Measurements from ENCODE around the gene DES. TPM values are rescaled to one million over a fixed set of nuclear protein-coding genes. Genes with fewer than 3 reads are reported as not detected.

Gene DES
- total RNA-seq, 1 experiment from 2014 or later, result not detected

DNA sequence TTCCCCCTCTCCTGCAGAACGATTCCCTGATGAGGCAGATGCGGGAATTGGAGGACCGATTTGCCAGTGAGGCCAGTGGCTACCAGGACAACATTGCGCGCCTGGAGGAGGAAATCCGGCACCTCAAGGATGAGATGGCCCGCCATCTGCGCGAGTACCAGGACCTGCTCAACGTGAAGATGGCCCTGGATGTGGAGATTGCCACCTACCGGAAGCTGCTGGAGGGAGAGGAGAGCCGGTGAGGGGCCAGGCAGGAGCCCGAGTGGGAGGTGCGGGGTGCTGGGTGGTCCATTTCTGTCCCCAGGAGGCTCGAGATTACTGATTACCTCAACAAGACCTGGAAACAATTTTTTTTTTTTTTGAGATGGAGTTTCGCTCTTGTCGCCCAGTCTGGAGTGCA lies 3.1 kb downstream of the DES start:
- CTCF ChIA-PET, result no interaction called here
- H3K27me3 Mint-ChIP-seq (ENCODE audit: unreplicated experiment), result peaks cover 40% of the 10 kb centered on the region
- no TSS peak for BruUV-seq (replicated peaks)

DNA sequence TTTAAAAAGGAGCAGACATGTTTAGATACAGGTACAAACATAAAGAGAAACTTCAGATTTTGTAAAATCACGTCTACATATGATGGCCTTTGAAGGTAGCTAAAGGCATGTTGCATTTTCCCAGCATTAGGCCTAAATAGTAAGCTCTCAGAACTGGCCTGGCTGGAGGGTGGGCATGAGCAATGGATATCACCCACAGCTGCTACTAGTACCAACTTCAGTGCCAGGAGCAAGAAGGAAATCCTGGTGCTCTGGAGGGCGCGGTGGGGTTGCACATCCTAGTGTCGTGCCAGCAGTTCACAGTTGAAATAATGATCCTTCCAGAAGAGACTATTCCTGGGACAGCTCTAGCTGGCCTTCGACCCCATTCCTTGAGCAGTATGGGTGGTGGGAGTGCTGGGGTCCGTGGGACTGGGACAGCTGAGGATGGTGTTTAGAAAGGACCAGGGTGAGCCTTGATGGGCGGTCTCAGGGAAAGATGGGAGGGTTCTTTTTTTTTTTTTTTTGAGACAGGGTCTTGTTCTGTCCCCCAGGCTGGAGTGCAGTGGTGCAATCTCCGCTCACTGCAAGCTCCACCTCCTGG lies 4.9 kb downstream of the DES start:
- no TSS peak for BruUV-seq (replicated peaks)
- no peaks in the 10 kb centered on the region for H3K9me3 Mint-ChIP-seq (ENCODE audit: low read depth, unreplicated experiment)
- CTCF ChIA-PET, result interaction anchor here (0.6 kb wide), 2 partner anchors 16 to 202 kb away, joined by 3 to 4 read pairs; no protein-coding TSS in a partner anchor
- H3K27me3 Mint-ChIP-seq (ENCODE audit: unreplicated experiment), result peaks cover 49% of the 10 kb centered on the region
- no peak overlapping the region for H3K4me3 Mint-ChIP-seq (ENCODE audit: low read depth, unreplicated experiment)
- H3K4me1 Mint-ChIP-seq (ENCODE audit: low read depth, unreplicated experiment), result no peaks in the 10 kb centered on the region
- intact Hi-C loops (cut with micrococcal nuclease; ENCODE audit: unreplicated experiment), result no loop called here
- DNase-seq, result no peak
- H3K36me3 Mint-ChIP-seq (ENCODE audit: insufficient read depth, unreplicated experiment), result no peaks in the 10 kb centered on the region
- H3K27ac Mint-ChIP-seq (ENCODE audit: unreplicated experiment), result no peak overlapping the region
- TF ChIP-seq, protein P1, sequence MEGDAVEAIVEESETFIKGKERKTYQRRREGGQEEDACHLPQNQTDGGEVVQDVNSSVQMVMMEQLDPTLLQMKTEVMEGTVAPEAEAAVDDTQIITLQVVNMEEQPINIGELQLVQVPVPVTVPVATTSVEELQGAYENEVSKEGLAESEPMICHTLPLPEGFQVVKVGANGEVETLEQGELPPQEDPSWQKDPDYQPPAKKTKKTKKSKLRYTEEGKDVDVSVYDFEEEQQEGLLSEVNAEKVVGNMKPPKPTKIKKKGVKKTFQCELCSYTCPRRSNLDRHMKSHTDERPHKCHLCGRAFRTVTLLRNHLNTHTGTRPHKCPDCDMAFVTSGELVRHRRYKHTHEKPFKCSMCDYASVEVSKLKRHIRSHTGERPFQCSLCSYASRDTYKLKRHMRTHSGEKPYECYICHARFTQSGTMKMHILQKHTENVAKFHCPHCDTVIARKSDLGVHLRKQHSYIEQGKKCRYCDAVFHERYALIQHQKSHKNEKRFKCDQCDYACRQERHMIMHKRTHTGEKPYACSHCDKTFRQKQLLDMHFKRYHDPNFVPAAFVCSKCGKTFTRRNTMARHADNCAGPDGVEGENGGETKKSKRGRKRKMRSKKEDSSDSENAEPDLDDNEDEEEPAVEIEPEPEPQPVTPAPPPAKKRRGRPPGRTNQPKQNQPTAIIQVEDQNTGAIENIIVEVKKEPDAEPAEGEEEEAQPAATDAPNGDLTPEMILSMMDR (IDR thresholded peaks at IDR 0.05; ENCODE audit: unreplicated experiment), result no peak

More for the DNA sequence above, 3.1 kb downstream of the DES start:
- H3K4me3 Mint-ChIP-seq (ENCODE audit: low read depth, unreplicated experiment), result no peak overlapping the region
- no peak for DNase-seq
- H3K9me3 Mint-ChIP-seq (ENCODE audit: low read depth, unreplicated experiment), result no peaks in the 10 kb centered on the region
- TF ChIP-seq, protein P1 (IDR thresholded peaks at IDR 0.05; ENCODE audit: unreplicated experiment), result no peak
- no peaks in the 10 kb centered on the region for H3K36me3 Mint-ChIP-seq (ENCODE audit: insufficient read depth, unreplicated experiment)
- H3K27ac Mint-ChIP-seq (ENCODE audit: unreplicated experiment), result no peak overlapping the region
- intact Hi-C loops (cut with micrococcal nuclease; ENCODE audit: unreplicated experiment), result no loop called here
- H3K4me1 Mint-ChIP-seq (ENCODE audit: low read depth, unreplicated experiment), result no peaks in the 10 kb centered on the region

DNA sequence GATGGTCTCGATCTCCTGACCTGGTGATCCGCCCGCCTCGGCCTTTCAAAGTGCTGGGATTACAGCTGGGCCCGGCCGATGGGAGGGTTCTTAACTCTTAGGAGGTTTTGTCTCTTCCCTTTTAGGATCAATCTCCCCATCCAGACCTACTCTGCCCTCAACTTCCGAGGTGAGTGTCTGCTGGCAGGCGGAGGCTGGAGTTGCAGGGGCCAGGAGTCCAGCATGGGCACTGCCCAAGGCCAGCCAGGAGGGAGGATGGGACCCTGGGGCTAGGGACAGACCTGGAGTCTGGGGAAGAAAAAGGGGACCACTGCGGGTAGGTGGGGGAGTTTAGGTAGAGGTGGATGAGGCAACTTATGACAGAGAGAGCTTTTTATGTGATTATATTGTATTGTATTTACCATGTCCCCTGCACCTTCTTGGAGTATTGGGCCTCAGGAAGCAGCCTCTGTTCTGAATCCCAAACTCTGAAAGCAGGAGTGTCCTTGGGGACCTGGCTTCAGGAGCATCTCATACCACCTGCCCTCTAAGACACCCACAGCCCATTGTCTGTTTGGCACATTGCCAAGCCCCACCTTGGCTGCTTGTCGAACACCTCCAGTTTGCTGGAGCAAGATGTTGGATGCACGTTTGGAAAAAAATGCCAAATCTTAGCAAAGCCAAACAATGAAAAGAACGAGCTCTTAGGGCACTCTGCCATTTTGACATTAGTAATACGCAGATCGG lies 5.6 kb downstream of the DES start:
- Mint-ChIP-seq H3K9me3 (ENCODE audit: low read depth, unreplicated experiment) (no peaks in the 10 kb centered on the region), H3K27ac (ENCODE audit: unreplicated experiment) (no peak overlapping the region), H3K4me1 (ENCODE audit: low read depth, unreplicated experiment) (no peaks in the 10 kb centered on the region), H3K36me3 (ENCODE audit: insufficient read depth, unreplicated experiment) (no peaks in the 10 kb centered on the region), H3K4me3 (ENCODE audit: low read depth, unreplicated experiment) (no peak overlapping the region), H3K27me3 (ENCODE audit: unreplicated experiment) (peaks cover 49% of the 10 kb centered on the region)
- BruUV-seq (replicated peaks), result no TSS peak
- TF ChIP-seq, protein P1 (IDR thresholded peaks at IDR 0.05; ENCODE audit: unreplicated experiment), result no peak
- CTCF ChIA-PET, result no interaction called here
- DNase-seq, result no peak
- intact Hi-C loops (cut with micrococcal nuclease; ENCODE audit: unreplicated experiment), result no loop called here

DNA sequence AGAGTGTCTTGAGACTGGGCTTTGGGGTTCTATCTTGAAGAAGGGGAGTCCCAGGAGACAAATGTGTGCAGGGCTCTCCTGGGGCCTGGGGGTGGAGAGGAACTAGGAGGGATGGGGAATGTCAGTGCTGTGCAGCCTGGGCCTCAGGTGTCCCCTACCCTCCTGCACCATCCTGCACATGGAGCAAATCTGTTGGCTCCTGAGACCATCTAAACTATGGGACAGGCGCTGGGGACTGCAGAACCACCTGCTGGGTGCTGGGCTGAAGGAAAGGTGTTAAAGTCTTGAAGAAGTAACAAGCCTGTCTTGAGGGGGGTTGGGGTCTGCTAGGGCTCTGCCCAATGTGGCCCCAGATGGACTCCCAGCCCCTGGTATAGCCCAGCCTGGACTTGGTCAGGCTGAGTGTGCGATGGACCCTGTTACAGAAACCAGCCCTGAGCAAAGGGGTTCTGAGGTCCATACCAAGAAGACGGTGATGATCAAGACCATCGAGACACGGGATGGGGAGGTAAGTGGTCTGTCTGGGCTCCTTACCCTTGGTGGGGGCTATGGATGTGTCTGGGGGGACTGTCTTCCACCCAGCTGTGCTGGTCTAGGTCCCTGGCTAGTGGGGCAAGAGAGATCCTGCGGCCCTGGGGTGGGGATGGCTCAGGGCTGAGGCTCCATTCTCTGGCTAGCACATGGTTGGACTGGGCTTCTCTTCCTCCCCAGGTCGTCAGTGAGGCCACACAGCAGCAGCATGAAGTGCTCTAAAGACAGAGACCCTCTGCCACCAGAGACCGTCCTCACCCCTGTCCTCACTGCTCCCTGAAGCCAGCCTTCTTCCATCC lies 7.3 kb downstream of the DES start:
- Mint-ChIP-seq H3K4me3 (ENCODE audit: low read depth, unreplicated experiment) (no peak overlapping the region), H3K27me3 (ENCODE audit: unreplicated experiment) (peaks cover 49% of the 10 kb centered on the region), H3K4me1 (ENCODE audit: low read depth, unreplicated experiment) (no peaks in the 10 kb centered on the region), H3K27ac (ENCODE audit: unreplicated experiment) (no peak overlapping the region), H3K36me3 (ENCODE audit: insufficient read depth, unreplicated experiment) (no peaks in the 10 kb centered on the region), H3K9me3 (ENCODE audit: low read depth, unreplicated experiment) (no peaks in the 10 kb centered on the region)
- intact Hi-C loops (cut with micrococcal nuclease; ENCODE audit: unreplicated experiment), result no loop called here
- BruUV-seq (replicated peaks), result no TSS peak
- TF ChIP-seq, protein P1 (IDR thresholded peaks at IDR 0.05; ENCODE audit: unreplicated experiment), result no peak
- CTCF ChIA-PET, result no interaction called here
- DNase-seq, result no peak
